NT2/D1 (cell line): ENCODE results near the gene RNH1.

ENCODE experiments used
- DNase-seq: peaks from one replicate; pipeline ENCODE4 v3.0.0-alpha.2; 2011; ENCODE audit warnings: low read depth, low spot score
- H3K27me3 ChIP-seq: 2 replicates; pipeline ENCODE4 v1.6.0; 2011; ENCODE audit warnings: mild to moderate bottlenecking; ENCODE audit not compliant: insufficient read length, insufficient read depth
- H3K36me3 ChIP-seq: 2 replicates; pipeline ENCODE4 v1.6.1; 2011; ENCODE audit warnings: mild to moderate bottlenecking, low read length, mixed read lengths; ENCODE audit not compliant: insufficient read depth, insufficient read length
- H3K4me1 ChIP-seq: 2 replicates; pipeline ENCODE4 v1.5.1; 2011; ENCODE audit not compliant: insufficient read depth, insufficient read length
- H3K4me3 ChIP-seq: 2 replicates; pipeline ENCODE4 v1.5.1; 2011; ENCODE audit warnings: low read depth; ENCODE audit not compliant: insufficient read length
- H3K9ac ChIP-seq: 2 replicates; pipeline ENCODE4 v1.6.0; 2011; ENCODE audit warnings: low read depth; ENCODE audit not compliant: insufficient read length
- H3K9me3 ChIP-seq: 2 replicates; pipeline ENCODE4 v1.5.1; 2011; ENCODE audit warnings: mild to moderate bottlenecking, low read length; ENCODE audit not compliant: insufficient read depth
- SUZ12 ChIP-seq: IDR thresholded peaks from 2 replicates; pipeline ENCODE4 v1.6.1; 2011; ENCODE audit not compliant: insufficient read length, insufficient read depth; ENCODE audit errors: extremely low read depth
- YY1 ChIP-seq: IDR thresholded peaks from 2 replicates; pipeline ENCODE4 v1.6.1; 2011; ENCODE audit not compliant: insufficient read length, insufficient read depth
- ZNF274 ChIP-seq: IDR thresholded peaks from 2 replicates; pipeline ENCODE4 v1.6.1; 2011; ENCODE audit warnings: mild to moderate bottlenecking, low read depth, low read length

The RNH1 gene

GRCh38 chr11:506995-507726, at the start of gene RNH1:
RNH1 (minus strand) TSS chr11:507242; CDS start chr11:502162, 5,080 bp downstream.
- peak; percentile 86 for DNase-seq
- Histone ChIP-seq H3K9me3 (no peaks in the 10 kb centered on the region), H3K36me3 (peaks cover 58% of the 10 kb centered on the region), H3K4me3 (peak within 1 kb of the TSS; percentile 92), H3K27me3 (no peaks in the 10 kb centered on the region), H3K4me1 (peaks cover 10% of the 10 kb centered on the region), H3K9ac (peak within 1 kb of the TSS; percentile 97)
- TF ChIP-seq YY1, result no peak
- TF ChIP-seq ZNF274, result no peak
- no peak for TF ChIP-seq SUZ12

GRCh38 chr11:555780-556661, 49.0 kb upstream of the RNH1 start:
- H3K27me3 ChIP-seq, result peaks cover 36% of the 10 kb centered on the region
- no peak for TF ChIP-seq ZNF274
- TF ChIP-seq YY1, result no peak
- no peak for TF ChIP-seq SUZ12
- no peak for DNase-seq
- peak overlapping the region; percentile 72 for H3K9ac ChIP-seq
- H3K4me1 ChIP-seq, result peaks cover 35% of the 10 kb centered on the region
- H3K9me3 ChIP-seq, result no peaks in the 10 kb centered on the region
- H3K4me3 ChIP-seq, result peak overlapping the region; percentile 59
- H3K36me3 ChIP-seq, result no peaks in the 10 kb centered on the region

GRCh38 chr11:555227-555779, 48.3 kb upstream of the RNH1 start:
- Histone ChIP-seq H3K9ac (peak overlapping the region; percentile 77), H3K4me3 (peak overlapping the region; percentile 59), H3K27me3 (peaks cover 36% of the 10 kb centered on the region), H3K4me1 (peaks cover 35% of the 10 kb centered on the region), H3K36me3 (no peaks in the 10 kb centered on the region), H3K9me3 (no peaks in the 10 kb centered on the region)
- no peak for DNase-seq
- TF ChIP-seq YY1 (no peak), SUZ12 (no peak), ZNF274 (no peak)

- Histone ChIP-seq H3K9ac (peak overlapping the region; percentile 32), H3K4me1 (peaks cover 29% of the 10 kb centered on the region)
- DNase-seq, result peak; percentile 61
Observed at GRCh38 chr11:554428-555226, 47.6 kb upstream of the RNH1 start.

GRCh38 chr11:553988-554340, 46.9 kb upstream of the RNH1 start:
- Histone ChIP-seq H3K27me3 (peaks cover 36% of the 10 kb centered on the region), H3K36me3 (no peaks in the 10 kb centered on the region), H3K9me3 (no peaks in the 10 kb centered on the region), H3K9ac (no peak overlapping the region), H3K4me3 (no peak overlapping the region), H3K4me1 (peaks cover 27% of the 10 kb centered on the region)
- DNase-seq, result no peak
- TF ChIP-seq YY1, result no peak
- TF ChIP-seq ZNF274, result no peak
- no peak for TF ChIP-seq SUZ12

More at GRCh38 chr11:554428-555226, 47.6 kb upstream of the RNH1 start:
- H3K27me3 ChIP-seq, result peaks cover 36% of the 10 kb centered on the region
- H3K36me3 ChIP-seq, result no peaks in the 10 kb centered on the region
- H3K9me3 ChIP-seq, result no peaks in the 10 kb centered on the region
- no peak overlapping the region for H3K4me3 ChIP-seq
- no peak for TF ChIP-seq YY1
- TF ChIP-seq ZNF274, result no peak
- TF ChIP-seq SUZ12, result no peak

GRCh38 chr11:553083-553987, 46.3 kb upstream of the RNH1 start:
- Histone ChIP-seq H3K9me3 (no peaks in the 10 kb centered on the region), H3K27me3 (peaks cover 33% of the 10 kb centered on the region), H3K4me1 (peaks cover 26% of the 10 kb centered on the region), H3K36me3 (no peaks in the 10 kb centered on the region), H3K9ac (peak overlapping the region; percentile 61), H3K4me3 (no peak overlapping the region)
- DNase-seq, result no peak
- no peak for TF ChIP-seq ZNF274
- no peak for TF ChIP-seq YY1
- no peak for TF ChIP-seq SUZ12
